ENCODE data around the gene LMBR1. TPM values are rescaled to one million over a fixed set of nuclear protein-coding genes. Genes with fewer than 3 reads are reported as not detected.

Gene LMBR1
- total and polyA plus RNA-seq, 2 donors (not counting 3 experiments of a cell fraction or from before 2014, with no cell fraction given), result 14.0 to 72.9 TPM

- FAIRE-seq (no peak), DNase-seq (ENCODE audit: low read depth, low spot score) (no peak)
- Histone ChIP-seq H3K27me3 (ENCODE audit: control insufficient read depth in 2 of 2, insufficient read depth in 2 of 2, low read length in 2 of 2) (no peaks in the 10 kb centered on the region), H2AFZ (ENCODE audit: low read depth, low read length) (no peak overlapping the region), H3K36me3 (ENCODE audit: control insufficient read depth in 2 of 2, extremely low read depth in 1 of 2, insufficient read depth in 2 of 2, low read length in 2 of 2) (no peaks in the 10 kb centered on the region), H4K20me1 (replicated peaks; ENCODE audit: control insufficient read depth, extremely low read depth, insufficient read depth, low read length) (no peaks in the 10 kb centered on the region), H3K4me2 (ENCODE audit: insufficient read depth, low read length) (no peak overlapping the region), H3K27ac (ENCODE audit: insufficient read depth, low read depth, low read length) (no peak overlapping the region), H3K4me1 (ENCODE audit: control insufficient read depth, extremely low read depth, insufficient read depth, low read length) (no peaks in the 10 kb centered on the region), H3K9ac (replicated peaks; ENCODE audit: extremely low read depth, insufficient read depth, low read length) (no peak overlapping the region), H3K4me3 (replicated peaks in 1 of 3; ENCODE audit: insufficient read depth in 1 of 3, low read depth in 1 of 3, low read length in 3 of 3) (no peak overlapping the region), H3K79me2 (ENCODE audit: control insufficient read depth, insufficient read depth, low read length) (no peaks in the 10 kb centered on the region), H3K9me3 (replicated peaks; ENCODE audit: control insufficient read depth, insufficient read depth, low read length) (no peaks in the 10 kb centered on the region), H3K9me1 (replicated peaks; ENCODE audit: control insufficient read depth, extremely low read depth, insufficient read depth, low read length) (no peaks in the 10 kb centered on the region)
- no TSS peak for BruUV-seq (replicated peaks)
- no peak for TF ChIP-seq MYC (IDR thresholded peaks at IDR 0.05; ENCODE audit: low read depth, low read length)
- TF ChIP-seq EZH2 (IDR thresholded peaks at IDR 0.05; ENCODE audit: borderline replicate concordance, low read depth, low read length, severe bottlenecking), result no peak
- no peak for TF ChIP-seq MAX (IDR thresholded peaks at IDR 0.05; ENCODE audit: insufficient read depth, insufficient read length)
- dilution Hi-C loops (cut with MboI; ENCODE audit: extremely low pct_ligation_motif_present, low sequenced_read_pairs) (no loop called here), intact Hi-C loops (cut with micrococcal nuclease) (no loop called here)
- ChIA-PET POLR2A (no interaction called here), CTCF (no interaction called here)
Measured at GRCh38 chr7:156634117-156634516, 258.9 kb downstream of the LMBR1 start.

GRCh38 chr7:156629873-156630272 lies 263.1 kb downstream of the LMBR1 start:
- Histone ChIP-seq H3K79me2 (ENCODE audit: control insufficient read depth, insufficient read depth, low read length) (no peaks in the 10 kb centered on the region), H3K4me2 (ENCODE audit: insufficient read depth, low read length) (no peak overlapping the region), H2AFZ (ENCODE audit: low read depth, low read length) (no peak overlapping the region), H4K20me1 (replicated peaks; ENCODE audit: control insufficient read depth, extremely low read depth, insufficient read depth, low read length) (no peaks in the 10 kb centered on the region), H3K4me1 (ENCODE audit: control insufficient read depth, extremely low read depth, insufficient read depth, low read length) (no peaks in the 10 kb centered on the region), H3K36me3 (ENCODE audit: control insufficient read depth in 2 of 2, extremely low read depth in 1 of 2, insufficient read depth in 2 of 2, low read length in 2 of 2) (no peaks in the 10 kb centered on the region), H3K9me3 (replicated peaks; ENCODE audit: control insufficient read depth, insufficient read depth, low read length) (no peaks in the 10 kb centered on the region), H3K27me3 (ENCODE audit: control insufficient read depth in 2 of 2, insufficient read depth in 2 of 2, low read length in 2 of 2) (no peaks in the 10 kb centered on the region), H3K9me1 (replicated peaks; ENCODE audit: control insufficient read depth, extremely low read depth, insufficient read depth, low read length) (no peaks in the 10 kb centered on the region), H3K9ac (replicated peaks; ENCODE audit: extremely low read depth, insufficient read depth, low read length) (no peak overlapping the region), H3K27ac (ENCODE audit: insufficient read depth, low read depth, low read length) (no peak overlapping the region), H3K4me3 (replicated peaks in 1 of 3; ENCODE audit: insufficient read depth in 1 of 3, low read depth in 1 of 3, low read length in 3 of 3) (no peak overlapping the region)
- BruUV-seq (replicated peaks), result no TSS peak
- TF ChIP-seq POLR2AphosphoS5 (IDR thresholded peaks at IDR 0.05; ENCODE audit: insufficient read depth, low read depth, low read length), result no peak
- intact Hi-C loops (cut with micrococcal nuclease) (no loop called here), dilution Hi-C loops (cut with MboI; ENCODE audit: extremely low pct_ligation_motif_present, low sequenced_read_pairs) (no loop called here)
- CTCF ChIA-PET, result no interaction called here
- no peak for FAIRE-seq
- POLR2A ChIA-PET, result no interaction called here
- no peak for DNase-seq (ENCODE audit: low read depth, low spot score)

All from endothelial cell of umbilical vein (primary cell).